ENCODE data around the gene STX4. TPM values are rescaled to one million over a fixed set of nuclear protein-coding genes. Genes with fewer than 3 reads are reported as not detected.

STX4 gene
- total RNA-seq, 1 experiment from 2014 or later: 85.8 TPM

GRCh38 chr16:31077024-31077423 lies 43.7 kb downstream of the STX4 start:
- BruUV-seq (replicated peaks): no TSS peak
- Histone ChIP-seq H3K79me2 (ENCODE audit: low read depth) (peaks cover 46% of the 10 kb centered on the region), H3K4me1 (replicated peaks; ENCODE audit: insufficient read depth) (peaks cover 14% of the 10 kb centered on the region), H3K9me3 (ENCODE audit: insufficient read depth, low read depth) (no peaks in the 10 kb centered on the region), H4K20me1 (ENCODE audit: insufficient read depth) (peaks cover 30% of the 10 kb centered on the region), H3K27me3 (ENCODE audit: insufficient read depth, low read depth) (no peaks in the 10 kb centered on the region), H3K4me2 (no peak overlapping the region), H3K36me3 (ENCODE audit: low read depth) (peaks cover 5% of the 10 kb centered on the region), H3K4me3 (no peak overlapping the region), H3K27ac (no peak overlapping the region), H3K9me2 (ENCODE audit: insufficient read depth) (no peaks in the 10 kb centered on the region), H3F3A (ENCODE audit: insufficient read depth, low read depth) (peaks cover 14% of the 10 kb centered on the region; the same call in 1 of the 2 replicates), H2AFZ (no peak overlapping the region)
- intact Hi-C loops (cut with micrococcal nuclease; ENCODE audit: unreplicated experiment): no loop called here
- TF ChIP-seq, protein P1, sequence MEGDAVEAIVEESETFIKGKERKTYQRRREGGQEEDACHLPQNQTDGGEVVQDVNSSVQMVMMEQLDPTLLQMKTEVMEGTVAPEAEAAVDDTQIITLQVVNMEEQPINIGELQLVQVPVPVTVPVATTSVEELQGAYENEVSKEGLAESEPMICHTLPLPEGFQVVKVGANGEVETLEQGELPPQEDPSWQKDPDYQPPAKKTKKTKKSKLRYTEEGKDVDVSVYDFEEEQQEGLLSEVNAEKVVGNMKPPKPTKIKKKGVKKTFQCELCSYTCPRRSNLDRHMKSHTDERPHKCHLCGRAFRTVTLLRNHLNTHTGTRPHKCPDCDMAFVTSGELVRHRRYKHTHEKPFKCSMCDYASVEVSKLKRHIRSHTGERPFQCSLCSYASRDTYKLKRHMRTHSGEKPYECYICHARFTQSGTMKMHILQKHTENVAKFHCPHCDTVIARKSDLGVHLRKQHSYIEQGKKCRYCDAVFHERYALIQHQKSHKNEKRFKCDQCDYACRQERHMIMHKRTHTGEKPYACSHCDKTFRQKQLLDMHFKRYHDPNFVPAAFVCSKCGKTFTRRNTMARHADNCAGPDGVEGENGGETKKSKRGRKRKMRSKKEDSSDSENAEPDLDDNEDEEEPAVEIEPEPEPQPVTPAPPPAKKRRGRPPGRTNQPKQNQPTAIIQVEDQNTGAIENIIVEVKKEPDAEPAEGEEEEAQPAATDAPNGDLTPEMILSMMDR (conservative IDR thresholded peaks at IDR 0.05): no peak
- no peak for TF ChIP-seq EZH2 (IDR thresholded peaks at IDR 0.05; ENCODE audit: low read depth)
- DNase-seq: no peak
- ChIA-PET CTCF (no interaction called here), POLR2A (ENCODE audit: unreplicated experiment) (no interaction called here)

DNA sequence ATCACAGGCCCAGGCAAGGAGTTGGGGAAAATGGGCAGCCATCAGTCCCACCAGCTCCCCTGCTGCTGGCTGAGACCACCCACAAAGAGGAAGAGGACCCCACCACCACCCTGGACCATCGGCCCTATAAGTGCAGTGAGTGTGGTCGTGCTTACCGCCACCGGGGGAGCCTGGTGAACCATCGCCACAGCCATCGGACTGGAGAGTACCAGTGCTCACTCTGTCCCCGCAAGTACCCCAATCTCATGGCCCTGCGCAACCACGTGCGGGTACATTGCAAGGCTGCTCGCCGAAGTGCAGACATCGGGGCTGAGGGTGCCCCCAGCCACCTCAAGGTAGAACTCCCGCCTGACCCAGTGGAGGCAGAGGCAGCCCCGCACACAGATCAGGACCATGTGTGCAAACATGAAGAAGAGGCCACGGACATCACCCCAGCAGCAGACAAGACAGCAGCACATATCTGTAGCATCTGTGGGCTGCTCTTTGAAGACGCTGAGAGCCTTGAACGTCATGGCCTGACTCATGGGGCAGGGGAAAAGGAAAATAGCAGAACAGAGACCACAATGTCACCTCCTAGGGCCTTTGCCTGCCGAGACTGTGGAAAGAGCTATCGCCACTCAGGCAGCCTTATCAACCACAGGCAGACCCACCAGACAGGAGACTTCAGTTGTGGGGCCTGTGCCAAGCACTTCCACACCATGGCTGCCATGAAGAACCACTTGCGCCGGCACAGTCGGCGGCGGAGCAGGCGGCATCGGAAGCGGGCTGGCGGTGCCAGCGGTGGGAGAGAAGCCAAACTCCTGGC lies 44.4 kb downstream of the STX4 start:
- peaks cover 5% of the 10 kb centered on the region for H3K36me3 ChIP-seq (ENCODE audit: low read depth)
- TF ChIP-seq EZH2 (IDR thresholded peaks at IDR 0.05; ENCODE audit: low read depth): no peak
- TF ChIP-seq, protein P1 (conservative IDR thresholded peaks at IDR 0.05): no peak
- no peaks in the 10 kb centered on the region for H3K9me2 ChIP-seq (ENCODE audit: insufficient read depth)
- peaks cover 9% of the 10 kb centered on the region for H3K4me1 ChIP-seq (replicated peaks; ENCODE audit: insufficient read depth)
- H3K9me3 ChIP-seq (ENCODE audit: insufficient read depth, low read depth): no peaks in the 10 kb centered on the region
- DNase-seq: no peak
- CTCF ChIA-PET: no interaction called here
- H3F3A ChIP-seq (ENCODE audit: insufficient read depth, low read depth): peaks cover 21% of the 10 kb centered on the region; the same call in 1 of the 2 replicates
- no peaks in the 10 kb centered on the region for H3K27me3 ChIP-seq (ENCODE audit: insufficient read depth, low read depth)
- peaks cover 38% of the 10 kb centered on the region for H3K79me2 ChIP-seq (ENCODE audit: low read depth)
- H3K4me3 ChIP-seq: no peak overlapping the region
- peaks cover 38% of the 10 kb centered on the region for H4K20me1 ChIP-seq (ENCODE audit: insufficient read depth)
- no TSS peak for BruUV-seq (replicated peaks)
- POLR2A ChIA-PET (ENCODE audit: unreplicated experiment): no interaction called here
- no peak overlapping the region for H3K27ac ChIP-seq
- H3K4me2 ChIP-seq: no peak overlapping the region
- H2AFZ ChIP-seq: no peak overlapping the region
- intact Hi-C loops (cut with micrococcal nuclease; ENCODE audit: unreplicated experiment): no loop called here

DNA sequence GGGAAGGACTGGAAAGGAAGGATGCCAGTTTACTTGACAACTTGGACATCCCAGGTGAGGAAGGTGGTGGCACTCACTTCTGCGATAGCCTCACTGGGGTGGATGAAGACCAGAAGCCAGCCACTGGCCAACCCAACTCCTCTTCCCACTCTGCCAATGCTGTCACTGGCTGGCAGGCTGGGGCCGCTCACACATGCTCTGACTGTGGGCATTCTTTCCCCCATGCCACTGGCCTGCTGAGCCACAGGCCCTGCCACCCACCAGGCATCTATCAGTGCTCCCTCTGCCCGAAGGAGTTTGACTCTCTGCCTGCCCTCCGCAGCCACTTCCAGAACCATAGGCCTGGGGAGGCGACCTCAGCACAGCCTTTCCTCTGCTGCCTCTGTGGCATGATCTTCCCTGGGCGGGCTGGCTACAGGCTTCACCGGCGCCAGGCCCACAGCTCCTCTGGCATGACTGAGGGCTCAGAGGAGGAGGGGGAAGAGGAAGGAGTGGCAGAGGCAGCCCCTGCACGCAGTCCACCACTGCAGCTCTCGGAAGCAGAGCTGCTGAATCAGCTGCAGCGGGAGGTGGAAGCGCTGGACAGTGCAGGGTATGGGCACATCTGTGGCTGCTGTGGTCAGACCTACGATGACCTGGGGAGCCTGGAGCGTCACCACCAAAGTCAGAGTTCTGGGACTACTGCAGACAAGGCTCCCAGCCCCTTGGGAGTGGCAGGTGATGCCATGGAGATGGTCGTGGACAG lies 45.4 kb downstream of the STX4 start:
- no peak for TF ChIP-seq EZH2 (IDR thresholded peaks at IDR 0.05; ENCODE audit: low read depth)
- TF ChIP-seq, protein P1 (conservative IDR thresholded peaks at IDR 0.05): no peak
- Histone ChIP-seq H3K27ac (no peak overlapping the region), H3K9me3 (ENCODE audit: insufficient read depth, low read depth) (no peaks in the 10 kb centered on the region), H3K9me2 (ENCODE audit: insufficient read depth) (no peaks in the 10 kb centered on the region), H3K4me1 (replicated peaks; ENCODE audit: insufficient read depth) (peaks cover 9% of the 10 kb centered on the region), H3K4me3 (no peak overlapping the region), H2AFZ (no peak overlapping the region), H3K79me2 (ENCODE audit: low read depth) (peaks cover 34% of the 10 kb centered on the region), H3K4me2 (no peak overlapping the region), H4K20me1 (ENCODE audit: insufficient read depth) (peaks cover 38% of the 10 kb centered on the region), H3F3A (ENCODE audit: insufficient read depth, low read depth) (peaks cover 20% of the 10 kb centered on the region; the same call in 1 of the 2 replicates), H3K27me3 (ENCODE audit: insufficient read depth, low read depth) (no peaks in the 10 kb centered on the region), H3K36me3 (ENCODE audit: low read depth) (peaks cover 5% of the 10 kb centered on the region)
- DNase-seq: no peak
- CTCF ChIA-PET: no interaction called here
- intact Hi-C loops (cut with micrococcal nuclease; ENCODE audit: unreplicated experiment): no loop called here
- POLR2A ChIA-PET (ENCODE audit: unreplicated experiment): no interaction called here
- BruUV-seq (replicated peaks): no TSS peak
